CD4-positive, alpha-beta T cell (primary cell): ENCODE results near the gene CPLANE2. TPM values are rescaled to one million over a fixed set of nuclear protein-coding genes. Genes with fewer than 3 reads are reported as not detected.

Experiments used
- ATAC-seq: fragments of 200-7000 bp; cut with Tn5 transposase; one replicate; pipeline ENCODE4 v1.10.0; 2022; ENCODE audit warnings: mild to moderate bottlenecking; ENCODE audit not compliant: poor library complexity
- CTCF ChIA-PET: fragments of 350-600 bp; sonication (Branson Sonifier 250); formaldehyde crosslinking; loops from one replicate; lab custom pipeline; 2021; ENCODE audit warnings: antibody characterized with exemption, inconsistent platforms; lab: Charles Lee
- POLR2A ChIA-PET: fragments of 350-600 bp; sonication (Branson Sonifier 250); formaldehyde crosslinking; loops from one replicate; lab custom pipeline; 2021; ENCODE audit warnings: antibody characterized with exemption, inconsistent platforms; lab: Charles Lee
- DNase-seq, 14 experiments: peaks; one replicate each; pipeline ENCODE4 v3.0.0-alpha.2; 2013 to 2020; ENCODE audit warnings: mixed read lengths in 2 of 14
- H3K27ac ChIP-seq, 2 donors: one replicate each; pipeline versions ENCODE4 v1.5.1 to v1.7.0; 2013; ENCODE audit warnings: low read length in 2 of 2, low read depth in 1 of 2, mild to moderate bottlenecking in 1 of 2
- H3K27me3 ChIP-seq, 2 experiments: 1 replicate in 1 of 2; 2 replicates in 1 of 2; pipeline versions ENCODE4 v1.6.1 to v1.7.0; 2013; ENCODE audit warnings: low read length in 2 of 2, control low read depth in 1 of 2, mild to moderate bottlenecking in 1 of 2, moderate library complexity in 1 of 2; ENCODE audit not compliant: insufficient read depth in 2 of 2, control insufficient read depth in 1 of 2
- H3K36me3 ChIP-seq: one replicate; pipeline ENCODE4 v1.6.1; 2013; ENCODE audit warnings: low read length, control low read depth; ENCODE audit not compliant: insufficient read depth
- H3K4me1 ChIP-seq: one replicate; pipeline ENCODE4 v1.6.1; 2013; ENCODE audit warnings: low read length, control low read depth; ENCODE audit not compliant: insufficient read depth
- H3K4me3 ChIP-seq: one replicate; pipeline ENCODE4 v1.5.1; 2013; ENCODE audit warnings: mild to moderate bottlenecking, low read length, moderate library complexity
- H3K9me3 ChIP-seq, 2 experiments: 1 replicate in 1 of 2; 2 replicates in 1 of 2; pipeline versions ENCODE4 v1.6.1 to v1.7.0; 2013; ENCODE audit warnings: low read length in 2 of 2, mild to moderate bottlenecking in 2 of 2, control low read depth in 1 of 2, moderate library complexity in 1 of 2; ENCODE audit not compliant: control insufficient read depth in 1 of 2, insufficient read depth in 1 of 2
- H3K27ac Mint-ChIP-seq: one replicate; pipeline ENCODE4 v1.8.0; 2020; ENCODE audit warnings: mixed read lengths
- H3K27me3 Mint-ChIP-seq: one replicate; pipeline ENCODE4 v1.8.0; 2021; ENCODE audit warnings: mixed read lengths
- H3K36me3 Mint-ChIP-seq: one replicate; pipeline ENCODE4 v1.8.0; 2021; ENCODE audit warnings: low read depth, mixed read lengths
- H3K4me1 Mint-ChIP-seq: one replicate; pipeline ENCODE4 v1.8.0; 2021; ENCODE audit warnings: low read depth, mixed read lengths
- H3K4me3 Mint-ChIP-seq: one replicate; pipeline ENCODE4 v1.8.0; 2020; ENCODE audit warnings: mild to moderate bottlenecking, mixed read lengths
- H3K9me3 Mint-ChIP-seq: one replicate; pipeline ENCODE4 v1.8.0; 2020; ENCODE audit warnings: mixed read lengths
- intact Hi-C, 2 experiments: fragments of 100-400 bp; cut with DNase I in 1 of 2; cut with micrococcal nuclease in 1 of 2; formaldehyde crosslinking; loops; one replicate each; pipeline versions ENCODE4 v1.15.1 to v1.9.0; 2023 to 2025; cut with DNase I, micrococcal nuclease
- total RNA-seq, 174 experiments: library from RNA in 2 of 174; stranded (reverse) in 2 of 174; gene quantifications; one replicate each; pipeline ENCODE4 v1.2.3 and lab custom pipeline; 2021 to 2026
- TF ChIP-seq, protein P1 (sequence below): fragments of 200-600 bp; IDR thresholded peaks from one replicate; pipeline ENCODE4 v1.8.0; 2022; ENCODE audit warnings: antibody characterized with exemption, mild to moderate bottlenecking

CPLANE2 gene
- total RNA-seq, 2 experiments from 2014 or later = 5.3 to 8.4 TPM

DNA sequence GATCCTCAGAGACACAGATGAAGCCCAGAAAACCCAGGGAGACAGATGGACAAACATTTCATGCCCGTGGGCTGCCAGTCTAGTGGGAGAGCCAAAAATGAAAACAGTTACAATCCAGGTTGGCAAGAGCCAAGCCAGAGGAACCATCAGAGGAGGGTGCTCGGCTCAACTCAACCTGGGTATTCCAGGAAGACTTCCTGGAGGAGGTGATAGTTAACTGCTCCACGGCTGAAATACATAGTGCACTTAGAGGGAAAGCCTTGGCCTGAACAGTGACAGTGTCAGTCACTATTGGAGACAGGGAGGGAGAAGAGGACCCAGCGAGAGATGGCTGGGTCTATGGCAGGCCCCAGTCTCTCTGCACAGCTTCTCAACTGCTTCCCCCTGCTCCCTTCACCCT, 26.4 kb downstream of the CPLANE2 start:
- Mint-ChIP-seq H3K27ac (no peak overlapping the region), H3K36me3 (peaks cover 4% of the 10 kb centered on the region), H3K4me3 (no peak overlapping the region), H3K9me3 (no peaks in the 10 kb centered on the region), H3K27me3 (no peaks in the 10 kb centered on the region), H3K4me1 (peaks cover 12% of the 10 kb centered on the region)
- Histone ChIP-seq H3K4me3 (no peak overlapping the region), H3K4me1 (peaks cover 16% of the 10 kb centered on the region), H3K27me3 (no peaks in the 10 kb centered on the region), H3K27ac (no peak overlapping the region), H3K9me3 (no peaks in the 10 kb centered on the region), H3K36me3 (no peaks in the 10 kb centered on the region)
- DNase-seq (no peak), ATAC-seq (no peak)
- intact Hi-C loops = loop anchor here in 1 of 2 experiments (10.0 kb wide), 1 partner anchor 596 kb away; the partner anchor contains the start of gene DDI2
- TF ChIP-seq, protein P1, sequence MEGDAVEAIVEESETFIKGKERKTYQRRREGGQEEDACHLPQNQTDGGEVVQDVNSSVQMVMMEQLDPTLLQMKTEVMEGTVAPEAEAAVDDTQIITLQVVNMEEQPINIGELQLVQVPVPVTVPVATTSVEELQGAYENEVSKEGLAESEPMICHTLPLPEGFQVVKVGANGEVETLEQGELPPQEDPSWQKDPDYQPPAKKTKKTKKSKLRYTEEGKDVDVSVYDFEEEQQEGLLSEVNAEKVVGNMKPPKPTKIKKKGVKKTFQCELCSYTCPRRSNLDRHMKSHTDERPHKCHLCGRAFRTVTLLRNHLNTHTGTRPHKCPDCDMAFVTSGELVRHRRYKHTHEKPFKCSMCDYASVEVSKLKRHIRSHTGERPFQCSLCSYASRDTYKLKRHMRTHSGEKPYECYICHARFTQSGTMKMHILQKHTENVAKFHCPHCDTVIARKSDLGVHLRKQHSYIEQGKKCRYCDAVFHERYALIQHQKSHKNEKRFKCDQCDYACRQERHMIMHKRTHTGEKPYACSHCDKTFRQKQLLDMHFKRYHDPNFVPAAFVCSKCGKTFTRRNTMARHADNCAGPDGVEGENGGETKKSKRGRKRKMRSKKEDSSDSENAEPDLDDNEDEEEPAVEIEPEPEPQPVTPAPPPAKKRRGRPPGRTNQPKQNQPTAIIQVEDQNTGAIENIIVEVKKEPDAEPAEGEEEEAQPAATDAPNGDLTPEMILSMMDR = no peak
- ChIA-PET POLR2A (no interaction called here), CTCF (no interaction called here)

GRCh38 chr1:16209847-16210407, 27.1 kb downstream of the CPLANE2 start:
- ChIA-PET POLR2A (no interaction called here), CTCF (no interaction called here)
- H3K27me3 Mint-ChIP-seq = no peaks in the 10 kb centered on the region
- peaks cover 22% of the 10 kb centered on the region for H3K4me1 ChIP-seq
- H3K27me3 ChIP-seq = no peaks in the 10 kb centered on the region
- H3K36me3 ChIP-seq = no peaks in the 10 kb centered on the region
- H3K27ac Mint-ChIP-seq = no peak overlapping the region
- H3K4me3 Mint-ChIP-seq = no peak overlapping the region
- H3K9me3 Mint-ChIP-seq = no peaks in the 10 kb centered on the region
- H3K36me3 Mint-ChIP-seq = peaks cover 4% of the 10 kb centered on the region
- H3K27ac ChIP-seq = no peak overlapping the region
- ATAC-seq = no peak
- no peak overlapping the region for H3K4me3 ChIP-seq
- DNase-seq = no peak
- peaks cover 12% of the 10 kb centered on the region for H3K4me1 Mint-ChIP-seq
- no peaks in the 10 kb centered on the region for H3K9me3 ChIP-seq
- TF ChIP-seq, protein P1 = no peak
- intact Hi-C loops = loop anchor here (5.0 to 10.0 kb wide), 3 partner anchors 402 to 845 kb away; partner anchors contain the start of genes DDI2 (in 1 of the 2), NBPF1 (in 1 of the 2) and SDHB (in 1 of the 2)

DNA sequence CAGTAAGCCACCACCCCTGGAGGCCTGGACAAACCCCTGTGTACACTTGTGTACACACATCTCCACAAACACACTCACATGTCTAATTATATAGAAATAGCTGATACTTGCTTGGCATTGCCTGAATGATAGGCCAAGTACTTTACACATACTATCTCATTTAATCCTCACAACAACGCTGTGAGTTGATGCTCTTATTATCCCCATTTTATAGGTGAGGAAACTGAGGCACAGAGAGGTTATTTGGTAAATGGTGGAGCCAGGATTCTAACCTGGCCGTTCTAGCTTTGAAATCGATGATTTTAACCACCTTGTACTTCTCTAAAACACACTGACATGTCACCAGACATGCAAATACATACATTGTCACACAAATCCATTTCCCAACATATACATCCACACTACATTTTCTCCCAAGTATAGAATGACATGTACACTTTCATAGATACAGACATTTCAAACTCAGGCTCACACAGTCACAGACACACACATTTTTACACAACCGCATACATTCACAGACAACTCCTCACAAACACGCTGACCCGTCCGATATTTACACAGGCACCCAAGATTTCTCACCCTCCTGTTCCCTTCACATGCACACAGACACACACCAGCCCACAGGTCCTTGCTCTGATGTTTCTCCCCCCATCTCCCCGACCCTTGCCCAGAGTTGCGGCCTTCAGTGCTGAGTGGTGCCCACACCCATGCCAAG, 27.7 kb downstream of the CPLANE2 start:
- Histone ChIP-seq H3K9me3 (no peaks in the 10 kb centered on the region), H3K36me3 (peaks cover 5% of the 10 kb centered on the region), H3K4me1 (peaks cover 25% of the 10 kb centered on the region), H3K27ac (no peak overlapping the region), H3K4me3 (no peak overlapping the region), H3K27me3 (no peaks in the 10 kb centered on the region)
- DNase-seq (no peak), ATAC-seq (no peak)
- Mint-ChIP-seq H3K27ac (no peak overlapping the region), H3K4me3 (peak overlapping the region; percentile 53), H3K4me1 (peaks cover 12% of the 10 kb centered on the region), H3K9me3 (no peaks in the 10 kb centered on the region), H3K27me3 (no peaks in the 10 kb centered on the region), H3K36me3 (peaks cover 5% of the 10 kb centered on the region)
- CTCF ChIA-PET = no interaction called here
- intact Hi-C loops = loop anchor here (5.0 to 10.0 kb wide), 2 partner anchors 403 to 846 kb away; partner anchors contain the start of genes NBPF1 (in 1 of the 2) and SDHB (in 1 of the 2)
- TF ChIP-seq, protein P1 = no peak
- POLR2A ChIA-PET = interaction anchor here (3.4 kb wide), 1 partner anchor 7 kb away, joined by 46 read pairs; no protein-coding TSS in a partner anchor
